ENCODE results near the gene CLEC16A.

The CLEC16A gene

GRCh38 chr16:11056090-11056992 lies 112.0 kb downstream of the CLEC16A start:
- TF ChIP-seq CTCF (IDR thresholded peaks at IDR 0.05; ENCODE audit: insufficient read depth, missing control alignments): no peak
- FAIRE-seq (no peak), DNase-seq (ENCODE audit: insufficient read length, low spot score) (no peak)

GRCh38 chr16:11056993-11057649 lies 112.8 kb downstream of the CLEC16A start:
- FAIRE-seq (no peak), DNase-seq (ENCODE audit: insufficient read length, low spot score) (no peak)
- TF ChIP-seq CTCF (IDR thresholded peaks at IDR 0.05; ENCODE audit: insufficient read depth, missing control alignments): no peak

- no peak for TF ChIP-seq CTCF (IDR thresholded peaks at IDR 0.05; ENCODE audit: insufficient read depth, missing control alignments)
- FAIRE-seq (no peak), DNase-seq (ENCODE audit: insufficient read length, low spot score) (no peak)
Measured at GRCh38 chr16:11057711-11058345, 113.5 kb downstream of the CLEC16A start.

- no peak for TF ChIP-seq CTCF (IDR thresholded peaks at IDR 0.05; ENCODE audit: insufficient read depth, missing control alignments)
- FAIRE-seq: no peak
- DNase-seq (ENCODE audit: insufficient read length, low spot score): no peak
Measured at GRCh38 chr16:11058832-11059231, 114.5 kb downstream of the CLEC16A start.

GRCh38 chr16:11059588-11059987 lies 115.2 kb downstream of the CLEC16A start:
- FAIRE-seq (no peak), DNase-seq (ENCODE audit: insufficient read length, low spot score) (no peak)

GRCh38 chr16:11060364-11060763 lies 116.0 kb downstream of the CLEC16A start:
- DNase-seq (ENCODE audit: insufficient read length, low spot score): no peak
- no peak for TF ChIP-seq CTCF (IDR thresholded peaks at IDR 0.05; ENCODE audit: insufficient read depth, missing control alignments)
- FAIRE-seq: no peak

More at GRCh38 chr16:11059588-11059987, 115.2 kb downstream of the CLEC16A start:
- no peak for TF ChIP-seq CTCF (IDR thresholded peaks at IDR 0.05; ENCODE audit: insufficient read depth, missing control alignments)

All from D721Med (cell line).